Astrocyte of the cerebellum (primary cell): ENCODE measurements around the gene ZNF773.
"Not testable (repeated sequence)": the region's sequence is repeated elsewhere in the genome, so short reads cannot be mapped to it uniquely, and the experiment has no call there.

ENCODE experiments used
- DNase-seq: peaks from one replicate; pipeline ENCODE4 v3.0.0-alpha.2; 2011; ENCODE audit warnings: low read depth
- H3K4me3 ChIP-seq: 2 replicates; pipeline ENCODE4 v1.5.1; 2011; ENCODE audit warnings: mild to moderate bottlenecking, low read depth, low read length, moderate library complexity
- CTCF ChIP-seq: IDR thresholded peaks from 2 replicates; pipeline ENCODE4 v1.5.1; 2012; ENCODE audit warnings: low read length, low read depth, moderate library complexity, mild to moderate bottlenecking; ENCODE audit errors: missing control alignments
- in situ Hi-C: cut with HindIII; loops from 2 replicates; pipeline ENCODE4 v1.10.0; 2017; ENCODE audit warnings: low sequenced_read_pairs

Gene ZNF773

GRCh38 chr19:57499680-57500395, at the start of gene ZNF773:
Gene ZNF773, plus strand, starts transcription at chr19:57499938. Its CDS starts 143 bp downstream, at chr19:57500081.
- peak; percentile 91 for DNase-seq
- in situ Hi-C loops: not testable (repeated sequence)
- peak within 1 kb of the TSS; percentile 61 for H3K4me3 ChIP-seq

DNA sequence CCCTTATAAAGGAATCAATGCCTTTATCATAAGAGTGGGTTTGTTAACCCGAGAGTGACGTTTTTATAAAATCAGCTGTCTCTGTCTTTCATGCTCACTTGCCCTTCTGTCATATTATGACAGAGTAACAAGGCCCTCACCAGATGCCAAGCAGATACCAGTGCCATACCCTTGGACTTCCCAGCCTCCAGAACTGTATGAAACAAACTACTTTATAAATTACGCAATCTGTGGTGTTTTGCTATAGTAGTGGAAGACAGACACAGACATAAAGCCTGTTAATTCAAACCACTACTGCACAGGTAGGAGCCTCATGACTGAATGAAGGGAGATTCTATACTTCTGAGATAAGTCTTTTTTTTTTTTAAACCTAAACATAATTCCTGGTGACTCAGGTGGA, 47.4 kb upstream of the ZNF773 start:
- no peak overlapping the region for H3K4me3 ChIP-seq
- DNase-seq: no peak
- in situ Hi-C loops: no loop called here
- TF ChIP-seq CTCF: no peak

- no peak overlapping the region for H3K4me3 ChIP-seq
- TF ChIP-seq CTCF: no peak
- in situ Hi-C loops: no loop called here
- DNase-seq: no peak
Measured at GRCh38 chr19:57465680-57466381, 33.9 kb upstream of the ZNF773 start.

- no peak for TF ChIP-seq CTCF
- DNase-seq: no peak
- in situ Hi-C loops: no loop called here
- no peak overlapping the region for H3K4me3 ChIP-seq
Measured at GRCh38 chr19:57466489-57466888, 33.2 kb upstream of the ZNF773 start.

GRCh38 chr19:57473646-57474045, 26.1 kb upstream of the ZNF773 start:
- in situ Hi-C loops: no loop called here
- TF ChIP-seq CTCF: no peak
- no peak for DNase-seq
- H3K4me3 ChIP-seq: no peak overlapping the region

GRCh38 chr19:57477191-57478008, 22.3 kb upstream of the ZNF773 start, which contains the start of gene ZNF772:
Gene ZNF772, minus strand, starts transcription at chr19:57477566. Its CDS starts 257 bp downstream, at chr19:57477309.
- peak; percentile 88 for DNase-seq
- H3K4me3 ChIP-seq: peak within 1 kb of the TSS; percentile 66
- in situ Hi-C loops: no loop called here
- TF ChIP-seq CTCF: peak; percentile 54

DNA sequence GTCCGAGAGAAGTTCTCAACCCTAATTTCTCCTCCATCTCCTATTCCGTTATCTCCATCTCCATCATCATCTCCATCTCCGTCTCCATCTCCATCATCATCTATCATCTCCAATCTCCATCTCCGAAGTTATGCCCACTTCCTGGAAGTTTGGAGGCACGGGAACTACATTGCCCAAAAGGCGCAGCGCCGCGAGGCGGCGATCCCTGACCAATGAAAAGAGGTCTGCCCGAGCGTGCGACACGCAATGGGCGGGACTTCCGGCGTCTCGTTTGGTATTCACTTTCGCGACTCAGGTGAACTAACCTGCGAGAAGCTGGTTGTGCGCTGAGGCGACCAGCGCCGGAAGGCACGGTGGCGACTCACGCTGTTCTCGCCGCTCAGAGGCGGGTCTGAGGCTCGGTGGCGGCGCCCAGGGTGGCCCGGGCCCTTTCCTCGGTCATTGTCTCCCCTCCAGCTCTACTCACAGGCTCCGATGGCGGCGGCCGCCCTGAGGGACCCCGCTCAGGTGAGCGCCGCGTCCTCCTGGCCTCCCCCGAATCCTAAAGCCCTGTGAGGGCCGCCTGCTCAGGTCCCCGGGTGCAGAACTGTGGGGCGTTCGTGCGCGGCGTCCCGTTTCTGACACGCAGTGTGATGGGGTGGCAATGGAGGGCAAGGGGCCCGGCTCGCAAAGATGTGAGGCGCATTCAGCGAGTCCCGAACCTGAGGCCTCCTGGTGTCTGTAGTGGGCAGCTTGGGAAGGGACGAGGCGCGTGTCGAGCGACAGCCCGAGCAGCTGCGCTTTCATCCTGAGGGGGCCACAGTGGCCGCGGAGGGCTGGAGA, 12.1 kb upstream of the ZNF773 start, which contains the start of gene ZNF419:
ZNF419 (plus strand) TSS at position 274 of the 822 bp plus-strand sequence; CDS start at position 475, 201 bp downstream.
- in situ Hi-C loops: not testable (repeated sequence)
- peak within 1 kb of the TSS; percentile 89 for H3K4me3 ChIP-seq
- DNase-seq: peak; percentile 63

- DNase-seq, in situ Hi-C loops: not testable (repeated sequence)
- peak overlapping the region; percentile 89 for H3K4me3 ChIP-seq
Measured at GRCh38 chr19:57488299-57488644, 11.5 kb upstream of the ZNF773 start.

GRCh38 chr19:57499332-57499679, 432 bp upstream of the ZNF773 start:
- in situ Hi-C loops, H3K4me3 ChIP-seq, DNase-seq: not testable (repeated sequence)

GRCh38 chr19:57500400-57500799, 662 bp downstream of the ZNF773 start:
- peak overlapping the region; percentile 61 for H3K4me3 ChIP-seq
- DNase-seq, in situ Hi-C loops: not testable (repeated sequence)
